HG02870 (cell line): ENCODE measurements around the gene C9orf50.

Experiments used
- ATAC-seq: cut with Tn5 transposase; IDR thresholded peaks from one replicate; pipeline ENCODE4 v1.9.1; 2021; ENCODE audit warnings: mild to moderate bottlenecking, moderate library complexity; ENCODE audit not compliant: unreplicated experiment

Gene C9orf50

GRCh38 chr9:129572052-129572425, 48.9 kb downstream of the C9orf50 start:
- no peak for ATAC-seq

- ATAC-seq: no peak
Observed at GRCh38 chr9:129571298-129572051, 49.4 kb downstream of the C9orf50 start.

- ATAC-seq: no peak
Observed at GRCh38 chr9:129570450-129571297, 50.2 kb downstream of the C9orf50 start.

DNA sequence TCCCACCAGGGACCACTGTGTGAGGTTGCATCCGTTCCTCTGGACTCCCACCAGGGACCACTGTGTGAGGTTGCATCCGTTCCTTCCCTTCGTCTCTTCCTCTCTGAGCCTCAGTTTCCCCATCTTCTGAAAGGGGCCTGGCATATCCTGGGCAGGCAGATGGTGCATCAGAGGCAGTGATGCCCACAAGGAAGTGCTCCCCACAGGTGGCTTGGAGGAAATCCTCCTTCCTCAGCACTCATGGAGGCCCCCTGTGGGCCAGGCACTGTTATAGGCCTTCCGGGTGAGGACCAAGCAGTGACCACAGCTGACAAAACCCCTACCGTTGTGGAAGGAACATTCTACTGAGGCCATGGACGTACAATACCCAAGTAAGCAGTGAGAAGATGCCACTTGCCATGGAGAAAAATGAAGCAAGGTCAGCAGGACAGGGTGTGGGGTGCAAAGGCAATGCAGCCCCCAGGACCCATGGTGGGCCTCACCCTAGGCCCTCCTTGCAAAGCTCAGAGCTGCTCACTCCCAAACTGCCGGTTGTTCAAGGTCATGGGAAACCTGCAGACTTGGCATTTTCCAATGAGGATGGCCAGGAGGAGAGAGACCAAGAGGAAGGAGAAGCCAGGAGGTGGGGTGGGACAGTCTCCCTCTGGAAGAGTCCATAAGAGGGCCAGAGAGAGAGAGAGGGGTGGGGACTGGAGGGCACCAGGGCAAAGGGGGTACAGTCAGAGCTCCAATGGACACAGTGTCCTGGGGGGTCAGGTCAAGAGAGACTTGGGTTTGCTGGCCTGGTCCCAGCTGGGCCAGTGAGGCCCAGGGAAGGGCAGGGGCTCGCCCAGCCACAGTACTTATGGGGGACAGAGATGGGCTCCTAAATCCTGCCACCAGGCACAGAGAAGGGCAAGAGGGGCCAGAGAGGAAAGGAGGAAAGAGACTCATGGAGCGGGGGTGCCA, 51.1 kb downstream of the C9orf50 start:
- no peak for ATAC-seq

DNA sequence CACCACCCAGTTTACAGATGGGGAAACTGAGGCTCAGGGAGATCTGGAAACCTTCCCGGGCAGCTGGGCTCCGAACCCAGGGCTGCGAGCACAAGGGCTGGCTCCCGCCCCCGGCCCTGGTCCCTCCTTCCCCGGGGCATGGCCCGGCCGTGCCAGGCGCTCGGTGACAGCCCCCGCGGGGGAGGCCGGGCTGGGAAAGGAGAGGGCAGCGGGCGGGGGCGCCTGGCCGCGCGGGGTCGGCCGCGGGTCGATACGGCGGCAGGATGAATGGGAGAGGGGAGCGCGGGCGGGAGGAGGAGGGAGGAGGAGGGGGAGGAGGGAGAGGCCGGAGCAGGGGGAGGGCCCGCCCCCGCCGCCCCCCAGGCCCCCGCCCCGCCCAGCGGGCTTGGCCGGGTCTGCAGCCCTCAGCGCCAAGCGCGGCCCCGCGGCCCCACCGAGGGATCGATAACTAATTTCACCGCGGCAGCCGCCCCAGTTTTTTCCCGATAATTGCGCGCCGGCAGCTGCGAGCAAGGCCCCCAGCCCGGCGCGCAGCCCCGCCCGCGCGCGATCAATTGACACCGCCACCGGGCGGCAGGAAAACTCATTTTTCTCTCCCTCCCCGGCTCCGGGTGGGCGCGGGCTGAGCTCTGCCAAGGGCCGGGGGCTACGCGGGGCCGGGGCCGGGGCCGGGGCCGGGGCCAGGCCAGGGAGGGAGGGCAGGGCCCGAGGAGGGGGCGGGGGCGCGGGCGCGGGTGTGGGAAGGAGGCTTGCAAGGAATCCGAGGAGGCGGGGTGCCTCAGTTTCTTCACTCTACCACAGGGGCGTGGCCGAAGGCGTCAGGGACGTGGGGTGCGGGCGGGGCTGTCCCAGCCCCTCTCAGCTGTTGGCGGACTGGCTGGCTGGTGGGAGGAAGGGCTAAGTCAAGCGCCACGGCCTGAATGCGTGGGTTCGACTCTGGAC, 52.1 kb downstream of the C9orf50 start:
- ATAC-seq: no peak

- ATAC-seq: no peak
Observed at GRCh38 chr9:129567842-129568559, 52.9 kb downstream of the C9orf50 start.

- ATAC-seq: no peak
Observed at GRCh38 chr9:129567329-129567728, 53.6 kb downstream of the C9orf50 start.

GRCh38 chr9:129566563-129567266, 54.2 kb downstream of the C9orf50 start:
- ATAC-seq: no peak

DNA sequence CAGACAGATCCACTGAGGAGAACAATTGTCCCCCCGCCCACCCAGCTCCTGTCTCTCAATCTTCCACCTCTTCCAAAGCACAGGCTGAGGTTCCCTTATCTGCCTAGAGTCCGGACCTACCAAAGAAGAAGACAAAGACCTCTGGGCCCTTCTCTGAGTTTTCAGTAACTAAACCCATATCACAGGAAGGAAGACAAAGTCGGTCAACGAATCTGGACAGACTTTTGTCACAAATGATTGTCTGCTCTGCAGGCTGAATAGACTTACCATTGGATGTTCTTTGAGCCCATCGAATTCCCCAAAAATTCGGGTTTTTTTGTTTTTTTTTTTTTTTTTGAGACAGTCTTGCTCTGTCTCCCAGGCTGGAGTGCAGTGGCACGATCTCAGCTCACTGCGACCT, 58.0 kb downstream of the C9orf50 start:
- ATAC-seq: no peak

- ATAC-seq: no peak
Observed at GRCh38 chr9:129562514-129562913, 58.4 kb downstream of the C9orf50 start.
